ENCODE results near the gene CAMTA1. TPM values are rescaled to one million over a fixed set of nuclear protein-coding genes. Genes with fewer than 3 reads are reported as not detected.

Gene CAMTA1
- total RNA-seq, 1 donor from 2014 or later: 34.4 TPM

DNA sequence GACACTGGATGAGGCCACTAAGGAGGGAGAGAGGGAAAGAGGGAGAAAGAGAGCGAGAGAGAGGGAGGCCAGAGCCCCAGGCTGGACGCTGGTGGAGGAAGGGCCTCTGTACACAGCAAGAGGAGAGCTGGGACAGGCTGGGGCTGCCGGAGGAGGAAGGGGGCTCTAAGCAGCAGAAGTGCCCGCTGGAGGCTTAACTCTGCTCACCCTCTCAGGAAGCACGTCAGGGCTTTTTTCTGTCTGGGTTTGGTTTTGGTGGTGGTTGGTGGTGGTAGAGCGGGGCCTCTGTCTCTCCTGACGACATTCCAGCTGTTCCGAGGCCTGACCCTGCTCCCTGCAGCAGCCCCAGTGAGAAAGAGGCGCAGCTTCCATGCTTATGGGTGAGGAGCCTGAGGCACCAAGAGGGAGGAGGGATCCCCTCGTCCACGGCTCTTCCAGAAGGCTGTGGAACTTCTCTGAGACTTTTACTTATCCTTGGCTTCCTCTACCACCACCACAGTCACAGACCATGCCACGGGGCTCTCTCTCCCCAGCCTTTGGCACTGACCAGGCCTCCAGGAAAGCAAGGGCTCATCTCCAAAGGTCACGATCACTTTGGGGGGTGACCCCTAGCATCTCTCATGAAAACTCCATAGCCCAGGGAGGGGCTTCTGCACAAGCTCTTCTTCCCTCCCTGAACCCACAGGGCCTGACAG, 849.4 kb downstream of the CAMTA1 start:
- ATAC-seq: no peak

DNA sequence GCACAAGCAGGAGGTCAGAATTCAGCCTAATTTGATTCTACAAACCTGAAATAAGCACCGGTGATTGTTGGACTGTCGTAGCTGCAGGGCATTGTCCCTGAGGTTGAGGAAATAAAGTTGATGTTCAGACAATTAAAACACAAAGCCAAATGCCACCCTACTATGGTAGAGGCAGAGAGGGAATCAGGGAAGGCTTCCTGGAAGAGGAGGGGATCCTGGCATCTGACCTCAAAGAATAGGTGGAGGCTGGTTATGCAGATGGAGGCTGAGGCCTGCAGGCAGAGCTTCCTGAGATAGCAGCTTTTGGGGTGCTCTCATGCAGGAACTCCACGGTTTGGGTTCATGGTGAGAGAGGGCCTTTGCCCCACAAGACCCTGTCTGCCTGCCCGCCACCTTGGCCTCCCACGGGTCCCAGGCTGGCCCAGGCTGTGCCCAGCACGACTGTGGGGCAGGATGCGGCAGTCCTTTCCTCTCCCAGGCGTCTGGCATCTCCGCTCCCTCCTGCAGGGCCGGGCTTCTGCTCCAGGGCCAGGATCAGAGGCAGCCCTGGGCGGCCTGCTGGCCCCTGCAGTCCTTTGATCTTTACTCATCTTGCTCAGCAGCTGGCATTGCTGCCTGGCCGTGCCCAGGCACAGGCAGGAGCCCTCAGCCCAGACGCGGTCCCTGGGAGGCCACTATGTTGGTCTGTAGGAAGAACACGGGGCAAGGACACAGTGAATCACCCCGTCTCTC, 851.7 kb downstream of the CAMTA1 start:
- ATAC-seq: no peak

DNA sequence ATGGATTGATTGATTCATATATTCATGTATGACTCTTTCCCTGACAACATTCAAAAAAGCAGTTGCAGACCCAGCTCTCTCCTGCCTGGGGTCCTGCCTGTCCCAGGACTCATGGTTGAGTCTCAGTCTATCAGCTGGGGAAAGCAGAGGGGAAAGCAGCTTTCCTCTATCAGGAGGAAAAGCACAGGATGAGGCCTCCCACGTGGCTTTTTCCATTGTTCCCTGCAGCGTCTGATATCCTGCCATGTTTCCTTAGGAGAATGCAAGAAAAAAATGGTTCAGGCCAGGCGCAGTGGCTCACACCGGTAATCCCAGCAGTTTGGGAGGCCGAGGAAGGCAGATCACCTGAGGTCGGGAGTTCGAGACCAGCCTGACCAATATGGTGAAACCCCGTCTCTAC, 852.8 kb downstream of the CAMTA1 start:
- no peak for ATAC-seq

DNA sequence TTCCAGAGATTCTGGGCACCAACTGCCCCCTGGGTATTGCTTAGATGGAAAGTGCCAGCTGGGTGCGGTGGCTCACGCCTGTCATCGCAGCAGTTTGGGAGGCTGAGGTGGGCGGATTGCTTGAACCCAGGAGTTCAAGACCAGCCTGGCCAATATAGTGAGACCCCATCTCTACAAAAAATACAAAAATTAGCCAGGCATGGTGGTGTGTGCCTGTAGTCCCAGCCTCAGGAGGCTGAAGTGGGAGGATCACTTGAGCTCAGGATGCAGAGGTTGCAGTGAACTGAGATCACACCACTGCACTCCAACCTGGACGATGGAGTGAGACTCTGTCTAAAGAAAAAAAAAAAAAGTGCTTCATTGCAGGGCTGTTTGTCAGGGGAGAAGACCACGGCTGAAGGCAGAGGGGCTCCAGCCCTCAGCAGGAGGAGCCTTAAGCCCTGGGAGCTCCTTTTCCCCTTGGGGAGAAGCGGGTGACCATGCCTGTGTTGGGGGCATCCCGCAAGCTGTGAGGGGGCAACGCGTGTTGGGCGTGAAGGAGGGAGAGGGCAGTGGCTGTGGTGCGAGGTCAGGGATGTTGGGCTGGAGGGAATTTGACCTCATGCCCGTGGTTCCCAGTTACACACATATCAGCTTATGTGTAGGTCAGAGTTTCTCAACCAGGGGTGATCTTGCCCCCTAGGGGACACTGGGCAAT, 854.3 kb downstream of the CAMTA1 start:
- no peak for ATAC-seq

DNA sequence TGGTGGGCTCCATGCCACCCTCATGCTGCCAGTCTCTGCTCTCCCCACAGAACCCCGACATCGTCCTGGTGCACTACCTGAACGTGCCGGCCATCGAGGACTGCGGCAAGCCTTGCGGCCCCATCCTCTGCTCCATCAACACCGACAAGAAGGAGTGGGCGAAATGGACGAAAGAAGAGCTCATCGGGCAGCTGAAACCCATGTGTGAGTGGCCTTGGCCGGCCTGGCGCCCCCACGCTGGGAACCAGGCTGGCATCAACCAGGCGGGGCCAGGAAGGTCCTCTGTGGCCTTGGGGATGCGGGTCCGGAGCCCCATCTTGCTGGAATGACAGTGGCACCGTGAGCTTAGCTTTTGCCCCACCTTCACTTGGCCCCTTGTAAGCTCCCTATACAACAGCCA, 855.1 kb downstream of the CAMTA1 start:
- no peak for ATAC-seq

DNA sequence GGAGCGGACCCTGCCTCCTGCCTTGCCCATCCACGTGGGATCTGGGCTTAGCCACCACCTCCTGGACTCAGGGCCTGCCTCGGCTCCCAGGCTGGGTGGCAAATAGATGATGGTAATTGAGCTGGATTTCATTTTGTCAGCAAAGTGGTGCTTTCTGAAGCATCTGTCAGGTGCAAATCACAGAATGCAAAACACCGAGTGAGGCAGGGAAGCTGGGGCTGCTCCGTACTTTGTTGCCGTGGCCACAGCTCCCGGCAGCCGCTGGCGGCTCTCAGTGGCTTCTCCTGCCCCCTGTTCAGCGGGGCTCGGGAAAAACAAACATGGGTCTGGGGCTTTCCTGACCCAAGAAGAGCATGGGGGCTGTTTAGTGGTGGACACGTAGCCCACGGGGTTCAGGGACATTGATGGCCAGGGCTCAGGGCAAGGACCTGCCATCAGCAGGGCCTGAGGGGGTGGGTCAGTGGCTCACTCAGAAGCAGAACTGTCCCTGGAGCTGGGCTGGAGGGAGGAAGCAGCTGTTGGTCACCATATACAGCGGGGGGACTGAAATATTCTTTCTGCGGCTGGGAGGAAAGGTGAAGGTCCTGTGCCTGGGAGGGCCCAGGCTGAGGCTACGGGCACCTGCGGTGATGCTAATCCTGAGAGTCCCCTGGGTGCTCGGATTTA, 855.8 kb downstream of the CAMTA1 start:
- no peak for ATAC-seq

DNA sequence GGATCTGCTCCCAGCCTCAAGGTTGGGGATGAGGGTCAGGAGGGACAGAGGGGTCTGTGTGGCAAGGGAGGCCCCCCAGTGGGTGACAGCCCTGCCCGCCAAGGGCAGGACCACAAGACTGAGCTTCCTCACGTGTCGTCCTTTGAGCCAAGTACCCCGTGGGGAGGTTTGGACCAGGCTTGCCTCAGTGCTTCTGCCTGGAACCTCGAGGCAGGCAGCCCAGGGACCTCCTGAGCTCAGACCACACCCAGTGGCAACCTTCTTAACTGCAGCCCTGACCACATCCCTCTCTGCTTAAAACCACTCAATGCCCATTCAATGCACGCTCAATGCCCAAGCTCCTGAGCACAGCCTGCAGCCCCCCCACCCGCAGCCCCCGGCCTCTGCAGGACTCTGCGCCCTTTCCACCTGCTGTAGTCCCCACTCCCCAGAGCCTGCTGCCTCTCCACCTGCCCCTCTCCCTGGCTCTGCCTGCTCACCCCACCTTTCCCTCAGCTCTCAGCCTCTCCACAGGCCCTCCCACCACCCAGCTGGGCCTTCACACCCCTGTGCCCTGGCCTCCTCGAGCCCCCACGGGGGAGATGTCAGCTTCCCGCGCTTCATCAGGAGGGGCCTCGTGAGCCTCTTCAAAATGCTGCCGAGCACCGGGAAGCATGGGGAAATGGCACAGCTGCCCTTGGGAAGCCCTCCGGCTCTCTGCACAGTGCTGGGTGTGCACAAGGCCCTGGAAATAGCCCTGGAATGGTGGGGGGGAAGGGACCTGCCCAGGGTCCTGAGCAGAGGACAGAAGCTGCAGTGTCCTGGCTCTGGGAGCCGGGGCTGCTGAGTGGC, 856.5 kb downstream of the CAMTA1 start:
- ATAC-seq: no peak

DNA sequence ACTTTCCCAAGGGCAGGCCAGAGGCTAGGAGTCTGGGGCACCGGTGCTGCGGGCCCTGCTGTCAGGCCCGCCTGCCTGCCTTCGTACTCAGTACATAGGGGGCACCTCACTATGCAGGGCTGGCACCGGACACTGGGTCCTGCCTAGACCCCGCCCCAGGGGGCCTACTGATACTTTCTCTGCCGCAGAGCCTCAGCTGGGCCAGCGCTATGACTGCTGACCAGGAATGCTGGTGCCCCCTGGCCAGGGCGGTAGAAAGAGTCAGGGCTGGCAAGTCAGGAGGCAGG, 857.1 kb downstream of the CAMTA1 start:
- no peak for ATAC-seq

DNA sequence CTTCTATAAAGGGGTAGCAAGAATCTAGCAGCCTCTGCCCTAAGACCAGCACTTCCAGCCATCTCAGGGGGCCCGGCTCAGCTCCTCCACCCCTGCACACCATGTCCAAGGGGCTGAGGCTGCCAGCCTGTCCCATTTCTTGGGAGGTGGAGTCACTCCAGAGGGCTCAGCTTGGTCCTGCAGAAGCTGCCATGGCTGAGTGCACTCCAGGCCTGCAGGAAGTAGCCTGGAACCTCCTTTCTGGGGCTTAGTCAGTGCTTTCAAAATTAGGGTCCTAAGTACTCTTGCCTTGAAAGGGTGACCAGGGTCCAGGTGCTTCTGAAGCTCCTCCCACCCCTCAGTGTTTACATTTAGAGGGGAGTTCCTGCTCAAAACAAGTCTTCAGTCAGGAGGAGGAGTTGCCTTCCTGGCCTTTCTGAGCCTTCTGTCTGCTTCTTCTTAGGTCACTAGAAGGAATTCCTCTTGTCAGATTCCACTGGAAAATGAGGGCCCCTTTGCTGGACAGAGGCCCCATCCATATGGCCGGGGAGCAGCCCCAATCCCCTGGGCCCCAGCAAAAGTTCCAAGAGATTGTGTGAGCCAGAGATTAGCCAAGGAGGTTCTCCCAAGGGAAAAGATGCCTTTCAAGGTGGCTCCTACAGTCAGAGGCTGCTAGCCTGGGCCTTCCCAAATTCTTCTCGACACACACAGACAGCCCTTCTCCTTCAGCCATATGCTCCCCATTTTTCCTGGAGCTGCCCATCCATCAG, 857.7 kb downstream of the CAMTA1 start:
- no peak for ATAC-seq

DNA sequence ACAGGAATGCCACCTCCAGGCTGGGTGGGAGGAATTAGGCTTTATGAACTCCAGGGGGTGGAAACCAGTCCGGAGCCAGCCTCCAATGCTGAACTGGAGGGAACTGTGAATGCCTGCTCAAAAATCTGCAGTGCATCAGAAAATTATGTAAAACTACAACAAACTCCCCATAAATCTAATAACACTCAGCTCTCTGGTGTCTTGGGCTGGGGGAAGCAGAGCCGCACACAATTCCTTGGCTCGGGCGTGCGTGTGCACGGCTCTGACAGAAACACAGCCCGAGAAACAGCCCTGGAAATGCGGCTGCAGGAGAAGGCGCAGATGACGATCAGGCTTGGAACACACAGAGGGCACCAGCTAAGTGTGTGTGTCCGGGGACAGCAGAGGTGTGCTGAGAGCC, 858.3 kb downstream of the CAMTA1 start:
- ATAC-seq: no peak

DNA sequence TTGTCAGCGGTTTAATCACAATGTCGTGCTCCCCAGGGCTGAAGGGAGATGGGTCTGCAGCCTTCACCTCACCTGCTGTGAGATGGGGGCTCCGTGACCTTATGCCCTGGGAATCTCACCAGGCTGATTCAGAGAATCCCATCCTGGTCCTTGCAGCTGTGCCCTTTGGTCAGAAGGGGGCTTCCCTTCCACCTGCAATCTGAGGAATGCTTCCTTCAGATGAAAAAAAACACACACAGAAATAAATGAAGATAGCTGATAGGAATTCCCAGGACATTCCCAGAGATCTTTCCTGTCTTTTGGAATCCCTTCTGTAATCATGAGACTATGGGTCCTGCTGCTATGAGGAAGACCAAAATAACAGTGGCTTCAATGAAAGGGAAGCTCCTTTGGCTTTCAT, 858.8 kb downstream of the CAMTA1 start:
- ATAC-seq: no peak

DNA sequence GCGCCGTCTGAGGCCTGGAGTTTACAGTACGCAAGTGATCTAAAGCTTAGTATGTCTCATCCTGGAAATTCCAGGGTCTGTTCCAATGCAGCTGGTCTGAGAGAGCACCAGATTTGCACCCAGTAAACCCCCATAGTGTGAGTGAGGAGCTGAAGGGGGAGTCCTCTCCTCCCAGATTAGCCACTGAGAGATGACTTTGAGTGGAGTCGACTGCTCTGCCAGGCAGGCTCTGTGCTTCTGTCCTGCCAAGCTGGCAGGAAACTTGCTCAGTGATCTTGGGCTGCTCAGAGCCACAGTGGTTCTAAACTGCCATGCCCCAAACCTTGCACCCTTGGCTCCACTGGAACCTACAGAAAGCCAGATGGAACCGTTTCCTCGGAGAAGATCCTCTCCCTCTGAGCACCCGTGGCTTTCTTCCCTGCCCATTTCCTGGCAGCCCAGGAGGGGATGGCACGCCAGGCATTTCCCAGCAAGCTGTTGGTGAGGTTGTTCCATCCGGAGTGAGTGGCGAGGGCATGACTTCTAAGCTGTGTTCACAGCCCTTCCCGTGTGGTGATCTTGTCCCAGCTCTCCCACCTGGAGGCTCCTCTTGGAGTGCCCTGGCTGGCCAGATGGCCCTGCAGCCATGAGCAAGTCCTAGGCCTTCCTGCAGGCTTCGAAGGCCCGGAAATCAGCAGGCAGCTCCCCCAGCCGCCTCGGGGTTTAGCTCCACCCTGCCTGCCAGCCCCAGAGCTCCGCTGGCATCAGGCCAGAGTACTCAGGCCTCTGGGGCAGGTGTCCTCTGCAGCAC, 859.9 kb downstream of the CAMTA1 start:
- ATAC-seq: no peak

DNA sequence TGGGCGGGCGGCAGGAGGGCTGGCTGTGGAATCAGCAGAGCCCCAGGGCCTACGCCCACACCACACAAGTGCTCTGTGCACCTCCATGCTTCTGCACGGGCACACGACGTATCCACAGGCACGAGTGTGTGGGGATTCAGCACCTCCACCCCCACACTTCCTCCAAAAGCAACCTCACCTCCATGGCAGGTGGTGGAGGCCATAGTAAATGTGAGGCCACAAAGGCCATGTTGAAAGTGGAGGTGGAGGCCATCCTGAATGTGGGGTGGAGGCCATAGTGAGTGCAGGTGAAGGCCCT, 860.4 kb downstream of the CAMTA1 start:
- no peak for ATAC-seq

DNA sequence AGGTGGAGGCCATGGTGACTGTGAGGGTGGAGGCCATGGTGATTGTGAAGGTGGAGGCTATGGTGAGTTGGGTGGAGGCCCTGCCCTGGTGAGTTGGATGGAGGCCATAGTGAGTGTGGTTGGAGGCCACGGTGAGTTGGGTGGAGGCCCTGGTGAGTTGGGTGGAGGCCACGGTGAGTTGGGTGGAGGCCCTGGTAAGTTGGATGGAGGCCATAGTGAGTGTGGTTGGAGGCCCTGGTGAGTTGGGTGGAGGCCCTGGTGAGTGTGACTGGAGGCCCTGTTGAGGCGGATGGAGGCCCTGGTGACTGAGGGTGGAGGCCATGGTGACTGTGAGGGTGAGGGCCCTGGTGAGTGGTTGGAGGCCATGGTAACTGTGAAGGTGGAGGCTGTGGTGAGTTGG, 860.9 kb downstream of the CAMTA1 start:
- no peak for ATAC-seq

DNA sequence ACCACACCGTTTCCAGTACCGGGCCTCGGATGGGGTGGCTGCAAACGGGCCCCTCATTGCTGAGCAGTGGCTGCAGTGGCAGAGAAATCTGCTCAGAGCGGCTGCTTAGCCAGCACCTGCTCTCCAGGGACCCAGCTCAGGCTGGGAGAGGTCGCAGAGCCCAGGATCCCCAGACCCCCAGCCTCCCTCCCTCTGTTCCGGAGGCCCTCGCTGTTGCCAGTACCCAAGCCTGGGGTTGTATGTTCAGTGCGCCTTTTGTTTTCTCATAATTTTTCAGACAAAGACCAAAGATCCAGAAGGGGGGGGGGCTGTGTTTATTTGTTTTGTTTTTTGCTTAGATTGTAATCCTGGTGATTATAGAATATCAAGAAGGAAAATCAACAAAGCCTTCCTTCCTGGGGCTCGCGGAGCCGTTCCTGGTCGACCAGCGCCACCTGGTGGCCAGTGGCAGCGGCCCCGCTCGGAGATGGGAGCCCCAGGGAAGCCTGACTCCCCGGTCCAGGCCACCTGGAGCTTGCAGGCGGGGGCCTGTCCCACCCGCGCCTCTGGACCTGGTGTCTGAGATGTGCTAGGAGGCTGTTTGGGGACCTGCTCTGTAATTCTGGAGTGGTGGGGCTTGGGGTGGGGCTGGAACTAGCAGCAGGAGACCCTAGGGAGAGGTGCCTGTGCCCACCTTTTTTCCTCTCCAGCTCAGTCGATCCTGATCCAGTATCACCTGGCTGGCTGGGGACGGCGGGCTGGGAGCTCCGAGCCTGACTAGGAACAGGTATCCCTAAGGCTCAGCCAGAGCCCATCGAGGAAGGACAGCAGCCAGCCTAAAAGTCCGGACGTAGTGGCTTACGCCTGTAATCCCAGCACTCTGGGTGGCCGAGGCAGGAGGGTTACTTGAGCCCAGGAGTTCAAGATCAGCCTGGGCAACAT, 862.0 kb downstream of the CAMTA1 start:
- ATAC-seq: peak; percentile 42

DNA sequence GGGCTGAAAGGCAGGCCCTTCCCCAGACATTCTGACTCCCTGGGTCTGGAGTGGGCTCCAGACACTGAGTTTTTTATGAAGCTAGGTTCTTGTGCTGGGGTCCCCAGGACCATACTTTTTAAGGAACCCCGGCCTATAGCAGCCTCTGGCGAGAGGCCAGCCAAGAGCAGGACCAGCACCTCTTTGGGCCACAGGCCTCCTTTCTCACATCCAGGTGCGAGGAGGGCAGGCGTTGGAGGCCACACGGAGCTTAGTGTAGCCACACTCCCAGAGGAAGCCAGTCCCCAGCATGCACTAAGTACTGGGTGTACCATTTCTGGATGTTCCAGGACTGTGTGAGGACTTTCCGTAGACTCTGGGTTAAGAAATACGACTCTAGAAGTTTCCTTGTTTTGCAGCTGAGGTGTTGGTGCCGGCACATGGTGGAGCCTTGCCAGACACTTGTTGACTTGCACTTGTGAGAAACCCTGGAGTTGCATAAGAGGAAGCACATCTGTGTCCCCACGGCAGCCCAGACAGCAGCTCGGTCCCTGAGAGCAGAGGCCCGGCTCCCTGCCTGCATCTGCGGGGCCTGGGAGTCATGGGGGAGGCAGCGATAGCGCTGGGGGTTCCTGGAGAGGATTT, 863.6 kb downstream of the CAMTA1 start:
- ATAC-seq: peak; percentile 43

DNA sequence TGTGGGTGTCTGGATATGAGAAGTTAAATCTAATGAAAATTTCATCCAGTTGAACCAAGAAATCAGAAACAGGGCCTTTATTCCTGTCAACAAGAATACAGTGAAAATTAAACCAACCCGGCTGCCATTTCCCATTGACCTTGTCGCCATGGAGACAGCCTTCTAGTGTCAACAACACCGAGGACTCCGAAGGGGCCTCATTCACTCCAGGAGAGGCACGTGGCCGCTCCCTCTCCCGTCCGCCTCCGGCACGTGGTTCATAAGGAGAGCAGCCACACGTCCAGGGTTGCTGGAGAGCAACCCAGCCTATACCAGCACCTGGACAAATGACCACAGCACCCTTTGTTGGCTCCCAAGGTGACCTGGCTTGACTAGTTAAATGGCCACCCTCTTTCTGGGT, 865.5 kb downstream of the CAMTA1 start:
- ATAC-seq: no peak

DNA sequence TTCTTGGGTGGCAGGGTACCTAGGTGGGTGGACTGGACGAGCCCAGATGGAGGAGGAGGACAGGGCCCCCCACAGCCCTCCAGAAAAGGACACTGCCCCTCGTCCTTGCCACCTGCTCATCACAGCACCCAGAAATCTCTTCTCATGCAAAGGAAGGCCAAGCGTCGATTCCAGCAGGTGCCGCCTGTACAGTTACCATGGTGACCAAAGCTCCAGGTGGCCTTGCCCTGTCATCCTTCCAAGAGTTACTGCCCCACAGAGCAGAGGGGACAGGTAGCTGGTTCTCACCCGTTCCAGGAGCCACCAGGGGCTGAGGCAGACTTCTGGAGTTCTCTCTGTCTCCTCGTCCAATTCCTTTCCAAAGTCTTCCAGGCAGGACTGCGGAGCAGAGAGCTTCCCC, 865.9 kb downstream of the CAMTA1 start:
- no peak for ATAC-seq

DNA sequence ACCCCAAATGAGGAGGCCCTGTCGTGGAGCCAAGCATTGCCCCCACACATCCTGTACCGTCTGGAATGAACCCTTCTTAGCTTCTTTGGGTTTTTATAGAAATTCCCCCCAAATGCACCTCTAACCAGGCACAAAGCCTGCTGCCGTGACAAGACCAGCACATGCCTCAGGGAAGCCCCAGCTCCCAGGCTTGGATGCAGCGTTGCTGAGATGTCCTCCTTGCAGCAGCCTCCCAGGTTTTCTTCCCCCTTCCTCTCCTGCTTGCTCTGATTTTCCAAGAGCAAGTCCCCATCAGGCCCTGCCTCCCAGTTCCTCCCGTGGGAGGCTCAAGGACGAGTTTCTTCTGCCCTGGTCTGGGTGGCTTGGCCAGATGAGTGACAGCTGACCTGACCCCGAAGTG, 866.8 kb downstream of the CAMTA1 start:
- no peak for ATAC-seq
